ENCODE data around the gene CACNA1B. TPM values are rescaled to one million over a fixed set of nuclear protein-coding genes. Genes with fewer than 3 reads are reported as not detected.

The CACNA1B gene
- total RNA-seq, 1 experiment from 2014 or later = 1.7 TPM

DNA sequence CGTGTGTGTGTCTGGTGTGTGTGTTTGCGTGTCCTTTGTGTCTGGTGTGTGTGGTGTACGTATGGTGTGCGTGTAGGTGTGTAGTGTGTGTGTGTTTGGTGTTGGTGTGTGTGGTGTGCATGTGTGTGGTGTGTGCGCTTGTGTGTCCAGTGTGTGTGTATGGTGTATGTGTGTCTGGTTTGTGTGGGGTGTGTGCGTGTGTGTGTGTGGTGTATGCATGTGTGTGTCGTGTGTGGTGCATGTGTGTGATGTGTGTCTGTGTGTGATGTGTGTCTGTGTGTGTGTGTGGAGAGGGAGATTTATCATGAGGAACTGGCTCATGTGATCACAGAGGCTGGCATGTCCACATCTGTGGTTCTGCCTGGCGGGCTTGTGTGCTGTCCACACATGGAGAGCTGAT is 71.7 kb downstream of the CACNA1B start (continued):
- TF ChIP-seq, protein P1, sequence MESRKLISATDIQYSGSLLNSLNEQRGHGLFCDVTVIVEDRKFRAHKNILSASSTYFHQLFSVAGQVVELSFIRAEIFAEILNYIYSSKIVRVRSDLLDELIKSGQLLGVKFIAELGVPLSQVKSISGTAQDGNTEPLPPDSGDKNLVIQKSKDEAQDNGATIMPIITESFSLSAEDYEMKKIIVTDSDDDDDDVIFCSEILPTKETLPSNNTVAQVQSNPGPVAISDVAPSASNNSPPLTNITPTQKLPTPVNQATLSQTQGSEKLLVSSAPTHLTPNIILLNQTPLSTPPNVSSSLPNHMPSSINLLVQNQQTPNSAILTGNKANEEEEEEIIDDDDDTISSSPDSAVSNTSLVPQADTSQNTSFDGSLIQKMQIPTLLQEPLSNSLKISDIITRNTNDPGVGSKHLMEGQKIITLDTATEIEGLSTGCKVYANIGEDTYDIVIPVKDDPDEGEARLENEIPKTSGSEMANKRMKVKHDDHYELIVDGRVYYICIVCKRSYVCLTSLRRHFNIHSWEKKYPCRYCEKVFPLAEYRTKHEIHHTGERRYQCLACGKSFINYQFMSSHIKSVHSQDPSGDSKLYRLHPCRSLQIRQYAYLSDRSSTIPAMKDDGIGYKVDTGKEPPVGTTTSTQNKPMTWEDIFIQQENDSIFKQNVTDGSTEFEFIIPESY (IDR thresholded peaks at IDR 0.05; ENCODE audit: extremely low read depth, insufficient replicate concordance, low read length) = no peak
- TF ChIP-seq CEBPB (IDR thresholded peaks at IDR 0.05; ENCODE audit: low read depth) (no peak), POLR2AphosphoS5 (IDR thresholded peaks at IDR 0.05; ENCODE audit: low read depth, low read length) (no peak), YY1 (IDR thresholded peaks at IDR 0.05; ENCODE audit: extremely low read depth, insufficient replicate concordance, low read depth, low read length) (no peak), CBX3 (IDR thresholded peaks at IDR 0.05; ENCODE audit: low read depth) (no peak), EZH2 (IDR thresholded peaks at IDR 0.05) (no peak)
- TF ChIP-seq, protein P2, sequence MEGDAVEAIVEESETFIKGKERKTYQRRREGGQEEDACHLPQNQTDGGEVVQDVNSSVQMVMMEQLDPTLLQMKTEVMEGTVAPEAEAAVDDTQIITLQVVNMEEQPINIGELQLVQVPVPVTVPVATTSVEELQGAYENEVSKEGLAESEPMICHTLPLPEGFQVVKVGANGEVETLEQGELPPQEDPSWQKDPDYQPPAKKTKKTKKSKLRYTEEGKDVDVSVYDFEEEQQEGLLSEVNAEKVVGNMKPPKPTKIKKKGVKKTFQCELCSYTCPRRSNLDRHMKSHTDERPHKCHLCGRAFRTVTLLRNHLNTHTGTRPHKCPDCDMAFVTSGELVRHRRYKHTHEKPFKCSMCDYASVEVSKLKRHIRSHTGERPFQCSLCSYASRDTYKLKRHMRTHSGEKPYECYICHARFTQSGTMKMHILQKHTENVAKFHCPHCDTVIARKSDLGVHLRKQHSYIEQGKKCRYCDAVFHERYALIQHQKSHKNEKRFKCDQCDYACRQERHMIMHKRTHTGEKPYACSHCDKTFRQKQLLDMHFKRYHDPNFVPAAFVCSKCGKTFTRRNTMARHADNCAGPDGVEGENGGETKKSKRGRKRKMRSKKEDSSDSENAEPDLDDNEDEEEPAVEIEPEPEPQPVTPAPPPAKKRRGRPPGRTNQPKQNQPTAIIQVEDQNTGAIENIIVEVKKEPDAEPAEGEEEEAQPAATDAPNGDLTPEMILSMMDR (IDR thresholded peaks at IDR 0.05 in 2 of 3, conservative IDR thresholded peaks at IDR 0.05 in 1 of 3; ENCODE audit: borderline replicate concordance in 1 of 3, insufficient read depth in 1 of 3, low read depth in 2 of 3, low read length in 2 of 3) = no peak
- TF ChIP-seq, protein P3, sequence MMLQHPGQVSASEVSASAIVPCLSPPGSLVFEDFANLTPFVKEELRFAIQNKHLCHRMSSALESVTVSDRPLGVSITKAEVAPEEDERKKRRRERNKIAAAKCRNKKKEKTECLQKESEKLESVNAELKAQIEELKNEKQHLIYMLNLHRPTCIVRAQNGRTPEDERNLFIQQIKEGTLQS (IDR thresholded peaks at IDR 0.05) = no peak

DNA sequence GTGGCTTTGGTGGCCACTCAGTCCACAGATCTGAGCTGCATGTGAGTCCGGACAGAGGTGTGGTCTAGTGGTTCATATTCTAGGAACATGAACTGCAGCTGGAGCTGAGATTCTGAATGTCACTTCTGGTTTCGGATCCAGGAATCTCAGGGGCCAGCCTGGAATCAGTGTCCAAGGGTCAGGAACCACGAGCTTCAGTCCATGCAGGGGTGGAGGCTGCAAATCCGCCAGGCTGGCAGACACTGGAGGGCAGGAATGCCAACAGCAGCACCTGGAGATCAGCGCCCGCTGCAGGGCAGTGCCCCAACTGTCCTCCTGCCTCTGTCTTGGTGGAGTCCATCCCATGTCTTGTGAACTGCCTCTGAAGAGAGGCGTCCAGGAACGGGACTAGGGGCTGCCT is 73.5 kb downstream of the CACNA1B start:
- ATAC-seq (no peak), DNase-seq (ENCODE audit: low read depth, low spot score) (no peak)
- ChIA-PET CTCF (no interaction called here), POLR2A (no interaction called here), RAD21 (ENCODE audit: low non-redundant PET in 1 of 2, low total read pairs in 2 of 2, uncharacterized antibody in 2 of 2, unreplicated experiment in 2 of 2) (no interaction called here)
- intact Hi-C loops (cut with micrococcal nuclease) = no loop called here
- no peak overlapping the region for H3K4me2 ChIP-seq (ENCODE audit: low read length)
- no peaks in the 10 kb centered on the region for H3K36me3 ChIP-seq (ENCODE audit: control insufficient read depth in 1 of 2, insufficient read depth in 2 of 2, low read length in 2 of 2)
- no peak overlapping the region for H3K9ac ChIP-seq (ENCODE audit: low read length)
- no peaks in the 10 kb centered on the region for H3K79me2 ChIP-seq (ENCODE audit: insufficient read depth, low read length)
- H3K27ac ChIP-seq (ENCODE audit: low read depth, low read length) = no peak overlapping the region
- H2AFZ ChIP-seq (ENCODE audit: low read depth, low read length, poor library complexity, severe bottlenecking) = no peak overlapping the region
- H3K27me3 ChIP-seq (ENCODE audit: insufficient read depth, low read length) = no peaks in the 10 kb centered on the region
- no TSS peak for BruUV-seq (replicated peaks)
- H3K4me3 ChIP-seq (replicated peaks in 1 of 2; ENCODE audit: low read depth in 1 of 2, low read length in 2 of 2) = no peak overlapping the region
- H4K20me1 ChIP-seq (ENCODE audit: insufficient read depth) = no peaks in the 10 kb centered on the region
- TF ChIP-seq EZH2phosphoT487 (IDR thresholded peaks at IDR 0.05; ENCODE audit: borderline replicate concordance) = no peak
- no peak for TF ChIP-seq FOSL1 (IDR thresholded peaks at IDR 0.05; ENCODE audit: low read depth)
- TF ChIP-seq CBX3 (IDR thresholded peaks at IDR 0.05; ENCODE audit: low read depth) = no peak
- TF ChIP-seq ELF1 (IDR thresholded peaks at IDR 0.05; ENCODE audit: borderline replicate concordance, low read depth) = no peak
- TF ChIP-seq, protein P4, sequence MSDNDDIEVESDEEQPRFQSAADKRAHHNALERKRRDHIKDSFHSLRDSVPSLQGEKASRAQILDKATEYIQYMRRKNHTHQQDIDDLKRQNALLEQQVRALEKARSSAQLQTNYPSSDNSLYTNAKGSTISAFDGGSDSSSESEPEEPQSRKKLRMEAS (IDR thresholded peaks at IDR 0.05) = no peak
- TF ChIP-seq SP1 (IDR thresholded peaks at IDR 0.05; ENCODE audit: low read depth) = no peak
- TF ChIP-seq RAD21 (IDR thresholded peaks at IDR 0.05; ENCODE audit: low read depth) = no peak
- TF ChIP-seq, protein P2 (IDR thresholded peaks at IDR 0.05 in 2 of 3, conservative IDR thresholded peaks at IDR 0.05 in 1 of 3; ENCODE audit: borderline replicate concordance in 1 of 3, insufficient read depth in 1 of 3, low read depth in 2 of 3, low read length in 2 of 3) = no peak
- TF ChIP-seq, protein P1 (IDR thresholded peaks at IDR 0.05; ENCODE audit: extremely low read depth, insufficient replicate concordance, low read length) = no peak
- TF ChIP-seq CEBPB (IDR thresholded peaks at IDR 0.05; ENCODE audit: low read depth) = no peak
- TF ChIP-seq SRF (IDR thresholded peaks at IDR 0.05; ENCODE audit: low read depth) = no peak
- H3K9me3 ChIP-seq (ENCODE audit: control insufficient read depth in 1 of 2, insufficient read depth in 1 of 2, low read depth in 1 of 2, low read length in 2 of 2) = peaks cover 13 to 22% of the 10 kb centered on the region in 2 experiments; a peak in 3 of 4 replicates
- H3K9me2 ChIP-seq (ENCODE audit: insufficient read depth) = no peaks in the 10 kb centered on the region
- H3K4me1 ChIP-seq (ENCODE audit: control insufficient read depth in 1 of 2, insufficient read depth in 2 of 2, low read length in 2 of 2) = no peaks in the 10 kb centered on the region
